AML-193 (cell line): ENCODE data around the gene LY6G6C.
A peak's percentile ranks its signal among the peaks of the same experiment; 100 is the strongest.

Source experiments
- DNase-seq, 2 experiments: peaks; one replicate each; lab custom pipeline; 2025; lab: John Stamatoyannopoulos, UW

LY6G6C gene

GRCh38 chr6:31741815-31742214, 20.3 kb upstream of the LY6G6C start:
- DNase-seq, result no peak

- peak; percentile 53 to 73 for DNase-seq
Measured at GRCh38 chr6:31740397-31741223, 19.1 kb upstream of the LY6G6C start.

GRCh38 chr6:31739639-31740396, 18.3 kb upstream of the LY6G6C start, which contains the start of gene MSH5:
MSH5 (plus strand) TSS chr6:31740005; CDS start chr6:31740467, 462 bp downstream.
- DNase-seq, result peak; percentile 100

- peak; percentile 98 to 99 for DNase-seq
Measured at GRCh38 chr6:31737991-31738979, 16.7 kb upstream of the LY6G6C start.

- peak; percentile 53 to 60 for DNase-seq
Measured at GRCh38 chr6:31737315-31737990, 15.9 kb upstream of the LY6G6C start.

- DNase-seq, result no peak
Measured at GRCh38 chr6:31736768-31737314, 15.3 kb upstream of the LY6G6C start.

GRCh38 chr6:31736021-31736767, 14.6 kb upstream of the LY6G6C start, which contains the start of gene CLIC1:
CLIC1 (minus strand) TSS chr6:31736530; CDS start chr6:31736300, 230 bp downstream.
- DNase-seq, result peak; percentile 89 to 92

GRCh38 chr6:31734821-31735406, 13.4 kb upstream of the LY6G6C start:
- peak; percentile 74 to 81 for DNase-seq

GRCh38 chr6:31734247-31734820, 12.8 kb upstream of the LY6G6C start:
- no peak for DNase-seq

- no peak for DNase-seq
Measured at GRCh38 chr6:31733734-31734133, 12.2 kb upstream of the LY6G6C start.

GRCh38 chr6:31732029-31732428, 10.5 kb upstream of the LY6G6C start:
- no peak for DNase-seq

GRCh38 chr6:31730631-31731086, 9.1 kb upstream of the LY6G6C start:
- DNase-seq, result no peak

- DNase-seq, result peak; percentile 34 to 57
Measured at GRCh38 chr6:31729979-31730630, 8.6 kb upstream of the LY6G6C start.

GRCh38 chr6:31729515-31729978, 8.0 kb upstream of the LY6G6C start:
- DNase-seq, result peak; percentile 56 to 74

GRCh38 chr6:31728767-31729514, 7.4 kb upstream of the LY6G6C start, which contains the start of gene DDAH2:
DDAH2 (minus strand) TSS chr6:31729299; CDS start chr6:31729161, 138 bp downstream.
- no peak for DNase-seq

- DNase-seq, result peak; percentile 89 to 95
Measured at GRCh38 chr6:31727717-31728671, 6.4 kb upstream of the LY6G6C start.
